K562 (cell line): ENCODE data around the gene RTP5.

Experiments
- ELF1 ChIP-seq: fragments of 200-800 bp; sonication (Bioruptor generic); IDR thresholded peaks from 2 replicates; pipeline ENCODE4 v1.6.1; 2016; ENCODE audit warnings: missing genetic modification characterization, missing compliant biosample characterization
- FOXP1 ChIP-seq: sonication (generic); formaldehyde crosslinking; IDR thresholded peaks from 2 replicates; pipeline ENCODE4 v1.8.0; 2022; ENCODE audit warnings: mild to moderate bottlenecking, missing genetic modification reagents

DNA sequence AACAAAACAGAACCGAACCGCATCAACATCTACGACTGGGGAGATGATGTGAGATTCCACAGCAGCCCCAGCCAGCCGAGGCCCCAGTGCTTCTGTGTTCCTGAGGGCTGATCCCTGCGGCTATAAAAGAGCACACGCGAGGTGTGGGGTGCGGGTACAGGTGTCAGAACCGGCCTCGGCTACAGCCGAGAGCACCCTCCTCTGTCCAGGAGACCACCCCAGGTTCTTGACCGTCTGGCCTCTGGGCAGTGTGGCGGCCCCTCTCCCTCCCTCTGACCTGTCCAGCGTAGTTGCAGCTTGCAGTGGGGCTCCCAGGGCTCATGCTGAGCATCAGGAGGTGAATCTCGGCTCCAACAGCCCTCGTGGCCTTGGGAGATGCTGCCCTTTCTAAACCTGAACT lies 23.7 kb downstream of the RTP5 start:
- no peak for TF ChIP-seq ELF1
- TF ChIP-seq FOXP1, result no peak
